Measurements from ENCODE around the gene GRIK4.
"Not testable (repeated sequence)": the region's sequence is repeated elsewhere in the genome, so short reads cannot be mapped to it uniquely, and the experiment has no call there.

Gene GRIK4

GRCh38 chr11:120608760-120609211, 97.2 kb downstream of the GRIK4 start:
- no peak for DNase-seq (ENCODE audit: low read depth)

- no peak for DNase-seq (ENCODE audit: low read depth)
Measured at GRCh38 chr11:120610111-120610510, 98.6 kb downstream of the GRIK4 start.

- DNase-seq (ENCODE audit: low read depth): no peak
Measured at GRCh38 chr11:120611581-120611980, 100.0 kb downstream of the GRIK4 start.

- peak; percentile 50 for DNase-seq (ENCODE audit: low read depth)
Measured at GRCh38 chr11:120612513-120613263, 101.1 kb downstream of the GRIK4 start.

- DNase-seq (ENCODE audit: low read depth): no peak
Measured at GRCh38 chr11:120613264-120614226, 102.0 kb downstream of the GRIK4 start.

- DNase-seq (ENCODE audit: low read depth): no peak
Measured at GRCh38 chr11:120615391-120615790, 103.8 kb downstream of the GRIK4 start.

- DNase-seq (ENCODE audit: low read depth): no peak
Measured at GRCh38 chr11:120618399-120618798, 106.9 kb downstream of the GRIK4 start.

GRCh38 chr11:120622189-120622875, 110.8 kb downstream of the GRIK4 start:
- no peak for DNase-seq (ENCODE audit: low read depth)

- not testable (repeated sequence) for DNase-seq (ENCODE audit: low read depth)
Measured at GRCh38 chr11:120624992-120625391, 113.4 kb downstream of the GRIK4 start.

GRCh38 chr11:120625565-120625964, 114.0 kb downstream of the GRIK4 start:
- DNase-seq (ENCODE audit: low read depth): no peak

- no peak for DNase-seq (ENCODE audit: low read depth)
Measured at GRCh38 chr11:120626791-120627190, 115.2 kb downstream of the GRIK4 start.

GRCh38 chr11:120627327-120628163, 116.0 kb downstream of the GRIK4 start:
- DNase-seq (ENCODE audit: low read depth): no peak

- no peak for DNase-seq (ENCODE audit: low read depth)
Measured at GRCh38 chr11:120629407-120630080, 118.0 kb downstream of the GRIK4 start.

GRCh38 chr11:120630122-120630521, 118.6 kb downstream of the GRIK4 start:
- DNase-seq (ENCODE audit: low read depth): no peak

GRCh38 chr11:120632579-120632978, 121.0 kb downstream of the GRIK4 start:
- peak; percentile 4 for DNase-seq (ENCODE audit: low read depth)

GRCh38 chr11:120633616-120634393, 122.3 kb downstream of the GRIK4 start:
- DNase-seq (ENCODE audit: low read depth): no peak

- DNase-seq (ENCODE audit: low read depth): no peak
Measured at GRCh38 chr11:120634706-120635105, 123.2 kb downstream of the GRIK4 start.

- DNase-seq (ENCODE audit: low read depth): no peak
Measured at GRCh38 chr11:120635136-120635810, 123.7 kb downstream of the GRIK4 start.

- DNase-seq (ENCODE audit: low read depth): no peak
Measured at GRCh38 chr11:120637131-120637530, 125.6 kb downstream of the GRIK4 start.

All from iris pigment epithelial cell (primary cell).